ENCODE measurements around the gene FHOD3. TPM values are rescaled to one million over a fixed set of nuclear protein-coding genes. Genes with fewer than 3 reads are reported as not detected.

FHOD3 gene
- total RNA-seq, 1 experiment from 2014 or later = 0.34 TPM

- POLR2A ChIA-PET (ENCODE audit: low non-redundant PET) = no interaction called here
- no peak overlapping the region for H3K27ac ChIP-seq (ENCODE audit: low read depth, low read length, poor library complexity, severe bottlenecking)
- intact Hi-C loops (cut with micrococcal nuclease; ENCODE audit: unreplicated experiment) = no loop called here
- no peak overlapping the region for H3K4me3 ChIP-seq (ENCODE audit: low read depth, low read length, poor library complexity, severe bottlenecking)
- H3K9me3 ChIP-seq (ENCODE audit: low read depth, low read length, poor library complexity, severe bottlenecking) = no peaks in the 10 kb centered on the region
- no peaks in the 10 kb centered on the region for H3K27me3 ChIP-seq (replicated peaks; ENCODE audit: insufficient read depth, low read depth, low read length, poor library complexity)
- no peaks in the 10 kb centered on the region for H3K4me1 ChIP-seq (ENCODE audit: insufficient read depth, low read length, poor library complexity, severe bottlenecking)
- H3K36me3 ChIP-seq (ENCODE audit: insufficient read depth, low read length, poor library complexity, severe bottlenecking) = no peaks in the 10 kb centered on the region
- DNase-seq (ENCODE audit: low spot score) = no peak
- BruUV-seq (replicated peaks) = no TSS peak
- CTCF ChIA-PET = no interaction called here
- TF ChIP-seq CTCF (conservative IDR thresholded peaks at IDR 0.05; ENCODE audit: low read depth, low read length) (no peak), EZH2 (IDR thresholded peaks at IDR 0.05; ENCODE audit: borderline replicate concordance, low read depth, low read length, poor library complexity, severe bottlenecking) (no peak)
Measured at GRCh38 chr18:36348971-36349417, 51.5 kb downstream of the FHOD3 start.

GRCh38 chr18:36349552-36349951 is 52.0 kb downstream of the FHOD3 start:
- Histone ChIP-seq H3K36me3 (ENCODE audit: insufficient read depth, low read length, poor library complexity, severe bottlenecking) (no peaks in the 10 kb centered on the region), H3K4me3 (ENCODE audit: low read depth, low read length, poor library complexity, severe bottlenecking) (no peak overlapping the region), H3K27ac (ENCODE audit: low read depth, low read length, poor library complexity, severe bottlenecking) (no peak overlapping the region), H3K9me3 (ENCODE audit: low read depth, low read length, poor library complexity, severe bottlenecking) (no peaks in the 10 kb centered on the region), H3K27me3 (replicated peaks; ENCODE audit: insufficient read depth, low read depth, low read length, poor library complexity) (no peaks in the 10 kb centered on the region), H3K4me1 (ENCODE audit: insufficient read depth, low read length, poor library complexity, severe bottlenecking) (no peaks in the 10 kb centered on the region)
- intact Hi-C loops (cut with micrococcal nuclease; ENCODE audit: unreplicated experiment) = no loop called here
- POLR2A ChIA-PET (ENCODE audit: low non-redundant PET) = no interaction called here
- CTCF ChIA-PET = no interaction called here
- no peak for DNase-seq (ENCODE audit: low spot score)
- BruUV-seq (replicated peaks) = no TSS peak
- TF ChIP-seq EZH2 (IDR thresholded peaks at IDR 0.05; ENCODE audit: borderline replicate concordance, low read depth, low read length, poor library complexity, severe bottlenecking) (no peak), CTCF (conservative IDR thresholded peaks at IDR 0.05; ENCODE audit: low read depth, low read length) (no peak)

GRCh38 chr18:36350251-36350651 is 52.7 kb downstream of the FHOD3 start:
- DNase-seq (ENCODE audit: low spot score) = peak; percentile 4
- TF ChIP-seq EZH2 (IDR thresholded peaks at IDR 0.05; ENCODE audit: borderline replicate concordance, low read depth, low read length, poor library complexity, severe bottlenecking) (no peak), CTCF (conservative IDR thresholded peaks at IDR 0.05; ENCODE audit: low read depth, low read length) (no peak)
- no peaks in the 10 kb centered on the region for H3K27me3 ChIP-seq (replicated peaks; ENCODE audit: insufficient read depth, low read depth, low read length, poor library complexity)
- H3K27ac ChIP-seq (ENCODE audit: low read depth, low read length, poor library complexity, severe bottlenecking) = no peak overlapping the region
- H3K36me3 ChIP-seq (ENCODE audit: insufficient read depth, low read length, poor library complexity, severe bottlenecking) = no peaks in the 10 kb centered on the region
- POLR2A ChIA-PET (ENCODE audit: low non-redundant PET) = no interaction called here
- no peaks in the 10 kb centered on the region for H3K4me1 ChIP-seq (ENCODE audit: insufficient read depth, low read length, poor library complexity, severe bottlenecking)
- H3K4me3 ChIP-seq (ENCODE audit: low read depth, low read length, poor library complexity, severe bottlenecking) = no peak overlapping the region
- H3K9me3 ChIP-seq (ENCODE audit: low read depth, low read length, poor library complexity, severe bottlenecking) = no peaks in the 10 kb centered on the region
- CTCF ChIA-PET = no interaction called here
- no TSS peak for BruUV-seq (replicated peaks)
- intact Hi-C loops (cut with micrococcal nuclease; ENCODE audit: unreplicated experiment) = no loop called here

Measured in A673 (cell line).